Neural progenitor cell (in vitro differentiated cells): ENCODE measurements around the gene PROM2. TPM values are rescaled to one million over a fixed set of nuclear protein-coding genes. Genes with fewer than 3 reads are reported as not detected.
A peak's percentile ranks its signal among the peaks of the same experiment; 100 is the strongest.

Experiments used
- DNase-seq: peaks from one replicate; pipeline ENCODE4 v3.0.0-alpha.2; 2016; ENCODE audit warnings: low spot score
- H2AFZ ChIP-seq: fragments of 200-600 bp; sonication (generic); replicated peaks from 2 replicates; pipeline ENCODE4 v1.6.1; 2016; ENCODE audit warnings: antibody characterized with exemption
- H3F3A ChIP-seq: fragments of 200-600 bp; sonication (generic); 2 replicates; pipeline ENCODE4 v1.6.1; 2016; ENCODE audit warnings: antibody characterized with exemption, low read depth
- H3K27ac ChIP-seq: fragments of 200-600 bp; sonication (generic); 2 replicates; pipeline ENCODE4 v1.5.1; 2016; ENCODE audit warnings: mild to moderate bottlenecking
- H3K27me3 ChIP-seq: fragments of 200-600 bp; sonication (generic); 2 replicates; pipeline ENCODE4 v1.6.1; 2016; ENCODE audit warnings: mild to moderate bottlenecking, moderate library complexity
- H3K36me3 ChIP-seq: fragments of 200-600 bp; sonication (generic); 2 replicates; pipeline ENCODE4 v1.5.1; 2016
- H3K4me1 ChIP-seq: fragments of 200-600 bp; sonication (generic); 2 replicates; pipeline ENCODE4 v1.6.1; 2016; ENCODE audit warnings: mixed run types
- H3K4me2 ChIP-seq: fragments of 200-600 bp; sonication (generic); 2 replicates; pipeline ENCODE4 v1.6.1; 2016
- H3K4me3 ChIP-seq: fragments of 200-600 bp; sonication (generic); 2 replicates; pipeline ENCODE4 v1.5.1; 2016
- H3K79me2 ChIP-seq: fragments of 200-600 bp; sonication (generic); 2 replicates; pipeline ENCODE4 v1.6.1; 2016; ENCODE audit warnings: low read depth
- H3K9ac ChIP-seq: fragments of 200-600 bp; sonication (generic); 2 replicates; pipeline ENCODE4 v1.6.1; 2016
- H3K9me3 ChIP-seq: fragments of 200-600 bp; sonication (generic); 2 replicates; pipeline ENCODE4 v1.5.1; 2016; ENCODE audit warnings: low read depth
- H4K20me1 ChIP-seq: fragments of 200-600 bp; sonication (generic); 2 replicates; pipeline ENCODE4 v1.6.1; 2016; ENCODE audit warnings: low read depth
- H3K27ac Mint-ChIP-seq: 3 replicates; pipeline ENCODE4 v1.8.0; 2021; ENCODE audit warnings: mixed read lengths
- H3K27me3 Mint-ChIP-seq: 2 replicates; pipeline ENCODE4 v1.8.0; 2022; ENCODE audit warnings: low read depth, mild to moderate bottlenecking, inconsistent platforms, moderate library complexity, mixed read lengths; ENCODE audit not compliant: insufficient read depth
- H3K36me3 Mint-ChIP-seq: 3 replicates; pipeline ENCODE4 v1.8.0; 2021; ENCODE audit warnings: mixed read lengths
- H3K4me1 Mint-ChIP-seq: 3 replicates; pipeline ENCODE4 v1.8.0; 2021; ENCODE audit warnings: mixed read lengths
- H3K4me3 Mint-ChIP-seq: 3 replicates; pipeline ENCODE4 v1.8.0; 2021; ENCODE audit warnings: mild to moderate bottlenecking, moderate library complexity, mixed read lengths
- H3K9me3 Mint-ChIP-seq: 3 replicates; pipeline ENCODE4 v1.8.0; 2020; ENCODE audit warnings: mixed read lengths
- CTCF ChIP-seq: fragments of 200-600 bp; sonication (generic); IDR thresholded peaks from 2 replicates; pipeline ENCODE4 v1.5.1; 2017; ENCODE audit warnings: antibody characterized with exemption, mild to moderate bottlenecking
- EZH2 ChIP-seq: fragments of 200-600 bp; sonication (generic); IDR thresholded peaks from 2 replicates; pipeline ENCODE4 v1.6.1; 2017; ENCODE audit warnings: antibody characterized with exemption, mild to moderate bottlenecking, moderate library complexity
- EZH2phosphoT487 ChIP-seq: fragments of 200-600 bp; sonication (generic); IDR thresholded peaks from 2 replicates; pipeline ENCODE4 v1.6.1; 2017; ENCODE audit warnings: antibody characterized with exemption
- total RNA-seq: library from RNA; depleted of rRNA; stranded (reverse); fragments of >200 nt; gene quantifications from 2 replicates; pipeline ENCODE4 v1.2.3, GENCODE V29; 2015; ENCODE audit warnings: low replicate concordance

Gene PROM2
- total RNA-seq, 1 donor from 2014 or later: 0.95 TPM

GRCh38 chr2:95333056-95333455 is 58.8 kb downstream of the PROM2 start:
- H3K79me2 ChIP-seq: no peaks in the 10 kb centered on the region
- DNase-seq: no peak
- no peak for TF ChIP-seq CTCF
- Mint-ChIP-seq H3K27ac (no peak overlapping the region), H3K9me3 (no peaks in the 10 kb centered on the region), H3K4me1 (peaks cover 10% of the 10 kb centered on the region), H3K36me3 (no peaks in the 10 kb centered on the region), H3K4me3 (peak overlapping the region; percentile 36), H3K27me3 (peaks cover 4% of the 10 kb centered on the region)
- no peaks in the 10 kb centered on the region for H3K9me3 ChIP-seq
- H3K4me3 ChIP-seq: no peak overlapping the region
- no peak overlapping the region for H2AFZ ChIP-seq
- H3K27me3 ChIP-seq: peaks cover 20% of the 10 kb centered on the region
- peaks cover 4% of the 10 kb centered on the region for H3K4me1 ChIP-seq
- H3F3A ChIP-seq: no peaks in the 10 kb centered on the region
- no peak overlapping the region for H3K9ac ChIP-seq
- H4K20me1 ChIP-seq: no peaks in the 10 kb centered on the region
- H3K4me2 ChIP-seq: no peak overlapping the region
- no peaks in the 10 kb centered on the region for H3K36me3 ChIP-seq
- no peak overlapping the region for H3K27ac ChIP-seq

- H3K4me1 Mint-ChIP-seq: peaks cover 8% of the 10 kb centered on the region
- H3K36me3 Mint-ChIP-seq: no peaks in the 10 kb centered on the region
- no peak for DNase-seq
- H3K9me3 Mint-ChIP-seq: no peaks in the 10 kb centered on the region
- no peaks in the 10 kb centered on the region for H4K20me1 ChIP-seq
- no peaks in the 10 kb centered on the region for H3F3A ChIP-seq
- peaks cover 23% of the 10 kb centered on the region for H3K27me3 ChIP-seq
- no peaks in the 10 kb centered on the region for H3K36me3 ChIP-seq
- H3K4me1 ChIP-seq: peaks cover 4% of the 10 kb centered on the region
- TF ChIP-seq EZH2: no peak
- TF ChIP-seq EZH2phosphoT487: no peak
- no peak for TF ChIP-seq CTCF
- no peak overlapping the region for H3K27ac ChIP-seq
- H3K4me3 Mint-ChIP-seq: no peak overlapping the region
- H3K27me3 Mint-ChIP-seq: peaks cover 4% of the 10 kb centered on the region
- no peak overlapping the region for H2AFZ ChIP-seq
- no peak overlapping the region for H3K9ac ChIP-seq
- no peaks in the 10 kb centered on the region for H3K79me2 ChIP-seq
- H3K9me3 ChIP-seq: no peaks in the 10 kb centered on the region
- no peak overlapping the region for H3K27ac Mint-ChIP-seq
- no peak overlapping the region for H3K4me3 ChIP-seq
- H3K4me2 ChIP-seq: no peak overlapping the region
These were observed 59.7 kb downstream of the PROM2 start for GRCh38 chr2:95333888-95334338.

GRCh38 chr2:95334916-95335641 is 60.8 kb downstream of the PROM2 start:
- H4K20me1 ChIP-seq: no peaks in the 10 kb centered on the region
- no peak for DNase-seq
- no peak overlapping the region for H3K27ac ChIP-seq
- Mint-ChIP-seq H3K4me1 (peaks cover 8% of the 10 kb centered on the region), H3K27me3 (peaks cover 4% of the 10 kb centered on the region), H3K36me3 (no peaks in the 10 kb centered on the region), H3K27ac (no peak overlapping the region), H3K4me3 (no peak overlapping the region), H3K9me3 (no peaks in the 10 kb centered on the region)
- peaks cover 4% of the 10 kb centered on the region for H3K4me1 ChIP-seq
- H3K36me3 ChIP-seq: no peaks in the 10 kb centered on the region
- no peak overlapping the region for H3K9ac ChIP-seq
- H3K4me3 ChIP-seq: no peak overlapping the region
- TF ChIP-seq EZH2 (no peak), CTCF (no peak), EZH2phosphoT487 (no peak)
- no peaks in the 10 kb centered on the region for H3K9me3 ChIP-seq
- no peaks in the 10 kb centered on the region for H3F3A ChIP-seq
- no peaks in the 10 kb centered on the region for H3K79me2 ChIP-seq
- no peak overlapping the region for H2AFZ ChIP-seq
- peaks cover 28% of the 10 kb centered on the region for H3K27me3 ChIP-seq
- no peak overlapping the region for H3K4me2 ChIP-seq
